Loucy (cell line): ENCODE measurements around the gene EXOG.

ENCODE experiments used
- H2AFZ ChIP-seq: fragments of 200-600 bp; sonication (generic); 2 replicates; pipeline ENCODE4 v1.6.0; 2016; ENCODE audit warnings: antibody characterized with exemption, mild to moderate bottlenecking, low read length, moderate library complexity
- H3F3A ChIP-seq: fragments of 200-600 bp; 2 replicates; pipeline ENCODE4 v1.6.0; 2016; ENCODE audit warnings: antibody characterized with exemption, low read depth, mild to moderate bottlenecking
- H3K27me3 ChIP-seq: fragments of 200-600 bp; sonication (generic); 2 replicates; pipeline ENCODE4 v1.6.1; 2014; ENCODE audit warnings: low read length, mild to moderate bottlenecking; ENCODE audit not compliant: insufficient read depth, poor library complexity, severe bottlenecking
- H3K36me3 ChIP-seq: fragments of 200-600 bp; sonication (generic); 2 replicates; pipeline ENCODE4 v1.6.1; 2016; ENCODE audit warnings: low read length; ENCODE audit not compliant: insufficient read depth
- H3K4me1 ChIP-seq: fragments of 200-600 bp; sonication (generic); 2 replicates; pipeline ENCODE4 v1.5.1; 2014; ENCODE audit warnings: low read length, mild to moderate bottlenecking; ENCODE audit not compliant: insufficient read depth, poor library complexity, severe bottlenecking
- H3K4me2 ChIP-seq: fragments of 200-600 bp; sonication (generic); 2 replicates; pipeline ENCODE4 v1.6.0; 2014; ENCODE audit warnings: antibody characterized with exemption, low read length, low read depth, mild to moderate bottlenecking; ENCODE audit not compliant: poor library complexity, severe bottlenecking
- H3K4me3 ChIP-seq: fragments of 200-600 bp; sonication (generic); 2 replicates; pipeline ENCODE4 v1.5.1; 2014; ENCODE audit warnings: low read length, mild to moderate bottlenecking, mixed read lengths; ENCODE audit not compliant: poor library complexity, severe bottlenecking
- H3K79me2 ChIP-seq: fragments of 200-600 bp; sonication (generic); 2 replicates; pipeline ENCODE4 v1.6.1; 2014; ENCODE audit warnings: low read length; ENCODE audit not compliant: insufficient read depth
- H3K9ac ChIP-seq: fragments of 200-600 bp; sonication (generic); 2 replicates; pipeline ENCODE4 v1.6.0; 2014; ENCODE audit warnings: mild to moderate bottlenecking, low read depth, low read length, moderate library complexity; ENCODE audit not compliant: poor library complexity, severe bottlenecking
- H3K9me2 ChIP-seq: fragments of 200-600 bp; sonication (generic); replicated peaks from 2 replicates; pipeline ENCODE4 v1.6.1; 2016; ENCODE audit warnings: low read depth, low read length, mixed read lengths
- H3K9me3 ChIP-seq: fragments of 200-600 bp; sonication (generic); 2 replicates; pipeline ENCODE4 v1.6.1; 2014; ENCODE audit warnings: mild to moderate bottlenecking, antibody characterized with exemption, low read length, low read depth; ENCODE audit not compliant: insufficient read depth
- H4K20me1 ChIP-seq: fragments of 200-600 bp; sonication (generic); 2 replicates; pipeline ENCODE4 v1.6.0; 2014; ENCODE audit warnings: antibody characterized with exemption, low read length, mild to moderate bottlenecking; ENCODE audit not compliant: insufficient read depth, poor library complexity, severe bottlenecking
- EZH2phosphoT487 ChIP-seq: fragments of 200-600 bp; IDR thresholded peaks from 2 replicates; pipeline ENCODE4 v1.6.1; 2018; ENCODE audit warnings: antibody characterized with exemption, mild to moderate bottlenecking, moderate library complexity, borderline replicate concordance
- TF ChIP-seq, protein P1 (sequence below): fragments of 200-600 bp; sonication (generic); conservative IDR thresholded peaks from 2 replicates; pipeline ENCODE4 v1.5.1; 2014; ENCODE audit warnings: mild to moderate bottlenecking, antibody characterized with exemption, low read length

Gene EXOG

DNA sequence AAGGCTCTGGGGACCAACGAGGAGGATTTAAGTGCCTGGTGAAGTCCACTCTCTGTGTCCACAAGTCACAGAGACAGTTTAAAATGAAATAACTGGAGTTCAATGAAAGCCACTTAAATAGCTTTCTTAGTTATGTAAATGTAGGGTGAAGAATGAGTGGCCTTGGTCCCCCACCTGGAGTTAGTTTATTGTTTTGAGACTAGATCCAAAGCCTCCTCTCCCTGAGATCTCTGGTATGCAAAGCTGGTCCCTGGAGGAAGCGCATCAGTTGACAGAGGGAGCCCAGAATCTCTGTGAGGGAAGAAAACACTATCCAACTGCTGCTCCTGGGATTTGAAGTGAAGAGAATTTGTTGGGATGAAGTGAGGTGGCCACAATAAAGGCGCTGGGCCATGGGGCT is 40.5 kb downstream of the EXOG start:
- no peaks in the 10 kb centered on the region for H3K79me2 ChIP-seq
- no peak overlapping the region for H2AFZ ChIP-seq
- TF ChIP-seq EZH2phosphoT487 = no peak
- TF ChIP-seq, protein P1, sequence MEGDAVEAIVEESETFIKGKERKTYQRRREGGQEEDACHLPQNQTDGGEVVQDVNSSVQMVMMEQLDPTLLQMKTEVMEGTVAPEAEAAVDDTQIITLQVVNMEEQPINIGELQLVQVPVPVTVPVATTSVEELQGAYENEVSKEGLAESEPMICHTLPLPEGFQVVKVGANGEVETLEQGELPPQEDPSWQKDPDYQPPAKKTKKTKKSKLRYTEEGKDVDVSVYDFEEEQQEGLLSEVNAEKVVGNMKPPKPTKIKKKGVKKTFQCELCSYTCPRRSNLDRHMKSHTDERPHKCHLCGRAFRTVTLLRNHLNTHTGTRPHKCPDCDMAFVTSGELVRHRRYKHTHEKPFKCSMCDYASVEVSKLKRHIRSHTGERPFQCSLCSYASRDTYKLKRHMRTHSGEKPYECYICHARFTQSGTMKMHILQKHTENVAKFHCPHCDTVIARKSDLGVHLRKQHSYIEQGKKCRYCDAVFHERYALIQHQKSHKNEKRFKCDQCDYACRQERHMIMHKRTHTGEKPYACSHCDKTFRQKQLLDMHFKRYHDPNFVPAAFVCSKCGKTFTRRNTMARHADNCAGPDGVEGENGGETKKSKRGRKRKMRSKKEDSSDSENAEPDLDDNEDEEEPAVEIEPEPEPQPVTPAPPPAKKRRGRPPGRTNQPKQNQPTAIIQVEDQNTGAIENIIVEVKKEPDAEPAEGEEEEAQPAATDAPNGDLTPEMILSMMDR = no peak
- H3K36me3 ChIP-seq = no peaks in the 10 kb centered on the region
- H3K4me3 ChIP-seq = no peak overlapping the region
- H3K4me2 ChIP-seq = no peak overlapping the region
- H3F3A ChIP-seq = no peaks in the 10 kb centered on the region
- H3K4me1 ChIP-seq = no peaks in the 10 kb centered on the region
- H3K27me3 ChIP-seq = no peaks in the 10 kb centered on the region
- H3K9me2 ChIP-seq = no peaks in the 10 kb centered on the region
- no peaks in the 10 kb centered on the region for H3K9me3 ChIP-seq
- no peaks in the 10 kb centered on the region for H4K20me1 ChIP-seq
- no peak overlapping the region for H3K9ac ChIP-seq

DNA sequence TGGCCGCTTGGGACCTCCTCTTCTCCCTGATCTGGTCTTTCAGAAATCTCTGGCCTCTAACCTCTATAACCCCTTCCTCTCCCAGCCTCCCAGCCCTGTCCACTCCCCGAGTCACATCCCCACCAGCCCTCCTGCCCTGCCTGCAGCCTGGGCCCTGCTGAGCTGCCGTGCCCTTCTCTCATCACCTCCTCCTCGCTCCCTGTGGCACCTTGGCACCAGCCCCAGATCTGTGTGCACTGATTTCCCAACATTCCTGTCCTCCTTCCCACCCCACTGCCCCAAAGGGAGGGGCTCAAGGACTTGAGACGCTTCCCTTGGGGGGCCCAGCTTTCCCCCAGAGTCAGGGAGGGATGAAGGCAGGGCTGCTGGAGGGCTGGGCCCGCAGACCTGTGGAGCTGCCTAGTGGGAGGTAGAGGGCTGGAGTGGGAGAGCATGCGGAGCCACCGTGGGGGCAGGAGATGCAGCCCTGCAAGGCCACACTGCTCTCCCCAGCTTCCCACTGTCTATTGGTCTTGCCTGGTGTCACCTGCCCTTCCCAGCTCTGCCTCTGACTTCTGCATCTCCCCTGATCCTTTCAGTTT is 42.7 kb downstream of the EXOG start:
- H3K4me3 ChIP-seq = no peak overlapping the region
- H3F3A ChIP-seq = no peaks in the 10 kb centered on the region
- H2AFZ ChIP-seq = no peak overlapping the region
- no peaks in the 10 kb centered on the region for H3K36me3 ChIP-seq
- H3K79me2 ChIP-seq = no peaks in the 10 kb centered on the region
- H3K9ac ChIP-seq = no peak overlapping the region
- H3K9me3 ChIP-seq = no peaks in the 10 kb centered on the region
- TF ChIP-seq EZH2phosphoT487 = no peak
- TF ChIP-seq, protein P1 = no peak
- no peaks in the 10 kb centered on the region for H3K9me2 ChIP-seq
- no peak overlapping the region for H3K4me2 ChIP-seq
- H3K27me3 ChIP-seq = no peaks in the 10 kb centered on the region
- H3K4me1 ChIP-seq = peaks cover 5% of the 10 kb centered on the region
- H4K20me1 ChIP-seq = no peaks in the 10 kb centered on the region

DNA sequence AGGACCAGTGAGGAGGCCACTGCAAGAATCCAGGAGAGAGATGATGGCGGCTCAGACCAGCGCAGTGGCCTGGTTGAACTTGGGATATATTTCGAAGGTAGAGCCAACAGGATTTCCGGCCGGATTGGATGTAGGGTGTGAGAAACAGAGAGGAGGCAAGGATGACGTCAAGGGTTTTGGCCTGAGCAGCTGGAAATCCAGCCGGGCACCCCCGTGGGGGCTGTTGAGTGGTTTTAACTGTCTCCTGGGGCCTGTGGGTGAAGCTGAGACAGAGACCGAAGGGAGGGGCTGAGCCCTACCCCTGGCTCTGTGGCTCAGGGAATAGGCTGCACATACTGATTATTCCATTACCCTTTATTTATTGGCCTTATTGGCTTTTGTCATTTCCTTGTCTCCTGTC is 45.7 kb downstream of the EXOG start:
- H3K4me2 ChIP-seq = no peak overlapping the region
- TF ChIP-seq, protein P1 = no peak
- no peak for TF ChIP-seq EZH2phosphoT487
- H3F3A ChIP-seq = no peaks in the 10 kb centered on the region
- no peak overlapping the region for H3K9ac ChIP-seq
- H3K9me2 ChIP-seq = no peaks in the 10 kb centered on the region
- H3K9me3 ChIP-seq = no peaks in the 10 kb centered on the region
- H2AFZ ChIP-seq = no peak overlapping the region
- H3K4me1 ChIP-seq = peaks cover 14% of the 10 kb centered on the region
- H3K4me3 ChIP-seq = no peak overlapping the region
- H3K36me3 ChIP-seq = no peaks in the 10 kb centered on the region
- H3K79me2 ChIP-seq = no peaks in the 10 kb centered on the region
- H4K20me1 ChIP-seq = no peaks in the 10 kb centered on the region
- no peaks in the 10 kb centered on the region for H3K27me3 ChIP-seq
